ENCODE measurements around the gene IMMP2L. TPM values are rescaled to one million over a fixed set of nuclear protein-coding genes. Genes with fewer than 3 reads are reported as not detected.
"Not testable (repeated sequence)": the region's sequence is repeated elsewhere in the genome, so short reads cannot be mapped to it uniquely, and the experiment has no call there.

Gene IMMP2L
- total and polyA plus RNA-seq, 7 donors = 9.3 to 43.0 (median 19.2) TPM

- no peaks in the 10 kb centered on the region for H3K36me3 ChIP-seq (ENCODE audit: insufficient read depth in 1 of 2, low read depth in 1 of 2)
- intact Hi-C loops (cut with DNase I) = no loop called here
- TF ChIP-seq, protein P1, sequence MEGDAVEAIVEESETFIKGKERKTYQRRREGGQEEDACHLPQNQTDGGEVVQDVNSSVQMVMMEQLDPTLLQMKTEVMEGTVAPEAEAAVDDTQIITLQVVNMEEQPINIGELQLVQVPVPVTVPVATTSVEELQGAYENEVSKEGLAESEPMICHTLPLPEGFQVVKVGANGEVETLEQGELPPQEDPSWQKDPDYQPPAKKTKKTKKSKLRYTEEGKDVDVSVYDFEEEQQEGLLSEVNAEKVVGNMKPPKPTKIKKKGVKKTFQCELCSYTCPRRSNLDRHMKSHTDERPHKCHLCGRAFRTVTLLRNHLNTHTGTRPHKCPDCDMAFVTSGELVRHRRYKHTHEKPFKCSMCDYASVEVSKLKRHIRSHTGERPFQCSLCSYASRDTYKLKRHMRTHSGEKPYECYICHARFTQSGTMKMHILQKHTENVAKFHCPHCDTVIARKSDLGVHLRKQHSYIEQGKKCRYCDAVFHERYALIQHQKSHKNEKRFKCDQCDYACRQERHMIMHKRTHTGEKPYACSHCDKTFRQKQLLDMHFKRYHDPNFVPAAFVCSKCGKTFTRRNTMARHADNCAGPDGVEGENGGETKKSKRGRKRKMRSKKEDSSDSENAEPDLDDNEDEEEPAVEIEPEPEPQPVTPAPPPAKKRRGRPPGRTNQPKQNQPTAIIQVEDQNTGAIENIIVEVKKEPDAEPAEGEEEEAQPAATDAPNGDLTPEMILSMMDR (IDR thresholded peaks at IDR 0.05) = no peak
- peaks cover 4% of the 10 kb centered on the region for H3K4me1 ChIP-seq
- H3K9me3 ChIP-seq = no peaks in the 10 kb centered on the region
- H3K27ac ChIP-seq = no peak overlapping the region
- WGBS, 3 donors = 71 to 91% (median 88%) methylated on average over 4 of the region's 4 CpGs
- DNase-seq = no peak
- H3K27me3 ChIP-seq (ENCODE audit: insufficient read depth in 3 of 3, low read length in 2 of 3) = no peaks in the 10 kb centered on the region
- no peak for ATAC-seq
- H3K4me3 ChIP-seq = no peak overlapping the region
These were observed 299.8 kb downstream of the IMMP2L start for GRCh38 chr7:111262293-111263116.

- intact Hi-C loops (cut with DNase I) = no loop called here
- peaks cover 4% of the 10 kb centered on the region for H3K4me1 ChIP-seq
- no peak for ATAC-seq
- DNase-seq = no peak
- no peaks in the 10 kb centered on the region for H3K36me3 ChIP-seq (ENCODE audit: insufficient read depth in 1 of 2, low read depth in 1 of 2)
- H3K4me3 ChIP-seq = no peak overlapping the region
- H3K27ac ChIP-seq = no peak overlapping the region
- WGBS, 3 donors = 82 to 89% (median 87%) methylated on average over 3 of the region's 3 CpGs
- no peaks in the 10 kb centered on the region for H3K9me3 ChIP-seq
- no peaks in the 10 kb centered on the region for H3K27me3 ChIP-seq (ENCODE audit: insufficient read depth in 3 of 3, low read length in 2 of 3)
- TF ChIP-seq, protein P1 (IDR thresholded peaks at IDR 0.05) = no peak
These were observed 300.8 kb downstream of the IMMP2L start for GRCh38 chr7:111261496-111261895.

GRCh38 chr7:111259991-111260390, 302.3 kb downstream of the IMMP2L start:
- Histone ChIP-seq H3K27me3 (ENCODE audit: insufficient read depth in 3 of 3, low read length in 2 of 3) (no peaks in the 10 kb centered on the region), H3K4me1 (peaks cover 4% of the 10 kb centered on the region), H3K36me3 (ENCODE audit: insufficient read depth in 1 of 2, low read depth in 1 of 2) (no peaks in the 10 kb centered on the region), H3K9me3 (no peaks in the 10 kb centered on the region), H3K27ac (no peak overlapping the region), H3K4me3 (no peak overlapping the region)
- no peak for ATAC-seq
- TF ChIP-seq, protein P1 (IDR thresholded peaks at IDR 0.05) = no peak
- DNase-seq = no peak
- intact Hi-C loops (cut with DNase I) = no loop called here
- 95 to 97% (median 95%) methylated on average over 4 of the region's 4 CpGs for WGBS, 3 donors

GRCh38 chr7:111256391-111256790, 305.9 kb downstream of the IMMP2L start:
- intact Hi-C loops (cut with DNase I) = no loop called here
- no peaks in the 10 kb centered on the region for H3K4me1 ChIP-seq
- H3K9me3 ChIP-seq = no peaks in the 10 kb centered on the region
- H3K36me3 ChIP-seq (ENCODE audit: insufficient read depth in 1 of 2, low read depth in 1 of 2) = no peaks in the 10 kb centered on the region
- DNase-seq (no peak), ATAC-seq (no peak)
- TF ChIP-seq, protein P1 (IDR thresholded peaks at IDR 0.05) = no peak
- no peaks in the 10 kb centered on the region for H3K27me3 ChIP-seq (ENCODE audit: insufficient read depth in 3 of 3, low read length in 2 of 3)
- no peak overlapping the region for H3K4me3 ChIP-seq
- no peak overlapping the region for H3K27ac ChIP-seq
- WGBS, 3 donors = 84 to 94% (median 87%) methylated on average over 1 of the region's 1 CpG

- ATAC-seq (no peak), DNase-seq (no peak)
- no peak overlapping the region for H3K27ac ChIP-seq
- H3K36me3 ChIP-seq (ENCODE audit: insufficient read depth in 1 of 2, low read depth in 1 of 2) = no peaks in the 10 kb centered on the region
- intact Hi-C loops (cut with DNase I) = no loop called here
- H3K4me3 ChIP-seq = no peak overlapping the region
- H3K27me3 ChIP-seq (ENCODE audit: insufficient read depth in 3 of 3, low read length in 2 of 3) = no peaks in the 10 kb centered on the region
- TF ChIP-seq, protein P1 (IDR thresholded peaks at IDR 0.05) = no peak
- no peaks in the 10 kb centered on the region for H3K4me1 ChIP-seq
- H3K9me3 ChIP-seq = no peaks in the 10 kb centered on the region
These were observed 306.7 kb downstream of the IMMP2L start for GRCh38 chr7:111255576-111255975.

DNA sequence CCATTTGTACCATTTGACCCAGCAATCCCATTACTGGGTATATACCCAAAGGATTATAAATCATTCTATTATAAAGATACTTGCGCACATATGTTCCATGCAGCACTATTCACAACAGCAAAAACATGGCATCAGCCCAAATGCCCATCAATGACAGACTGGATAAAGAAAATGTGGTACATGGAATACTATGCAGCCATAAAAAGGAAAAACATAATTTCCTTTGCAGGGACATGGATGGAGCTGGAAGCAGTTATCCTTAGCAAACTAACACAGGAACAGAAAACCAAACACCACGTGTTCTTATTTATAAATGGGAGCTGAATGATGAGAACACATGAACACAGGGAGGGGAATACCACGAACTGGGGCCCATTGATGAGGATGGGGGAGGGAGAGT, 310.9 kb downstream of the IMMP2L start:
- WGBS, 3 donors = 91 to 94% (median 94%) methylated on average over 3 of the region's 3 CpGs
- H3K4me3 ChIP-seq; H3K9me3 ChIP-seq; H3K27ac ChIP-seq; H3K36me3 ChIP-seq (ENCODE audit: insufficient read depth in 1 of 2, low read depth in 1 of 2); H3K27me3 ChIP-seq (ENCODE audit: insufficient read depth in 3 of 3, low read length in 2 of 3); ATAC-seq; DNase-seq; intact Hi-C loops (cut with DNase I); H3K4me1 ChIP-seq: not testable (repeated sequence)

DNA sequence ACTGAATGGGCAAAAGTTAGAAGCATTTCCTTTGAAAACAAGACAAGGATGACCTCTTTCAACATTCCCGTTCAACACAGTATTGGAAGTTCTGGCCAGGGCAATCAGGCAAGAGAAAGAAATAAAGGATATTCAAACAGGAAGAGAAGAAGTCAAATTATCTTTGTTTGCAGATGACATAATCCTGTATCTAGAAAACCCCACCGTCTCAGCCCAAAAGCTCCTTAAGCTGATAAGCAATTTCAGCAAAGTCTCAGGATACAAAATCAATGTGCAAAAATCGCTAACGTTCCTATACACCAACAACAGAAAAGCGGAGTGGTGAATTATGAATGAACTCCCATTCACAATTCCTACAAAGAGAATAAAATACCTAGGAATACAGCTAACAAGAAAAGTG, 312.5 kb downstream of the IMMP2L start:
- H3K4me1 ChIP-seq; H3K4me3 ChIP-seq; H3K9me3 ChIP-seq; H3K27me3 ChIP-seq (ENCODE audit: insufficient read depth in 3 of 3, low read length in 2 of 3); intact Hi-C loops (cut with DNase I); DNase-seq; H3K27ac ChIP-seq; ATAC-seq; H3K36me3 ChIP-seq (ENCODE audit: insufficient read depth in 1 of 2, low read depth in 1 of 2): not testable (repeated sequence)
- WGBS, 3 donors = 92 to 95% (median 93%) methylated on average over 5 of the region's 5 CpGs

Measured in psoas muscle (tissue), 8 donors.